GM12878 (cell line): ENCODE results near the gene MRPL34. TPM values are rescaled to one million over a fixed set of nuclear protein-coding genes. Genes with fewer than 3 reads are reported as not detected.

ENCODE experiments used
- ATAC-seq: fragments of 200-7000 bp; cut with Tn5 transposase; 3 replicates; pipeline ENCODE4 v1.9.1; 2020; ENCODE audit warnings: mild to moderate bottlenecking, moderate library complexity
- BruUV-seq: library from RNA; stranded (reverse); fragments of 400-500 nt; replicated peaks from 2 replicates; lab custom pipeline; 2021; lab: Mats Ljungman, UMichigan
- CTCF ChIA-PET: fragments of 300-600 bp; sonication (Branson Sonifier 250); formaldehyde crosslinking; extraction: SDS; loops from one replicate; lab custom pipeline; 2021; ENCODE audit warnings: inconsistent platforms; lab: Yijun Ruan, JAX
- POLR2A ChIA-PET: fragments of 350-600 bp; formaldehyde crosslinking; extraction: SDS; loops from one replicate; lab custom pipeline; 2021; ENCODE audit warnings: inconsistent platforms; lab: Charles Lee
- RAD21 ChIA-PET: fragments of 300-600 bp; sonication (Branson Sonifier 250); formaldehyde crosslinking; loops from one replicate; lab custom pipeline; 2023; ENCODE audit warnings: antibody characterized with exemption; ENCODE audit not compliant: unreplicated experiment; lab: Charles Lee
- SMC1A ChIA-PET: fragments of 300-600 bp; sonication (Branson Sonifier 250); formaldehyde crosslinking; loops from one replicate; lab custom pipeline; 2023; ENCODE audit not compliant: unreplicated experiment, uncharacterized antibody; lab: Charles Lee
- DNase-seq: peaks from one replicate; pipeline ENCODE4 v3.0.0-alpha.2; 2011; ENCODE audit warnings: low read depth, low spot score
- FAIRE-seq: peaks from 3 replicates; lab custom pipeline; 2011; peaks lifted over from hg19 to GRCh38; lab: Jason Lieb, UNC
- H2AFZ ChIP-seq: 2 replicates; pipeline ENCODE4 v1.6.0; 2011; ENCODE audit warnings: low read depth, low read length, control low read depth; ENCODE audit not compliant: control insufficient read depth
- H3K27ac ChIP-seq: 2 replicates; pipeline ENCODE4 v1.5.1; 2011; ENCODE audit warnings: control low read depth; ENCODE audit not compliant: control insufficient read depth, insufficient read depth
- H3K27me3 ChIP-seq, 2 experiments: replicated peaks in 1 of 2; 2 replicates each; pipeline versions ENCODE4 v1.6.0 to v1.6.1; 2011; ENCODE audit warnings: low read length in 1 of 2; ENCODE audit not compliant: control insufficient read depth in 2 of 2, insufficient read depth in 2 of 2
- H3K36me3 ChIP-seq, 2 experiments: 2 replicates each; pipeline ENCODE4 v1.5.1; 2011; ENCODE audit warnings: low read length in 1 of 2; ENCODE audit not compliant: control insufficient read depth in 2 of 2, insufficient read depth in 2 of 2
- H3K4me1 ChIP-seq: 2 replicates; pipeline ENCODE4 v1.6.1; 2011; ENCODE audit warnings: mild to moderate bottlenecking, low read length, moderate library complexity, mixed read lengths; ENCODE audit not compliant: control insufficient read depth, insufficient read depth
- H3K4me2 ChIP-seq: 2 replicates; pipeline ENCODE4 v1.6.0; 2011; ENCODE audit warnings: control low read depth; ENCODE audit not compliant: control insufficient read depth, insufficient read depth
- H3K4me3 ChIP-seq: fragments of 200-600 bp; sonication (generic); 2 replicates; pipeline ENCODE4 v1.5.1; 2016
- H3K79me2 ChIP-seq: 2 replicates; pipeline ENCODE4 v1.6.0; 2011; ENCODE audit warnings: low read length; ENCODE audit not compliant: control insufficient read depth, insufficient read depth
- H3K9ac ChIP-seq: 2 replicates; pipeline ENCODE4 v1.8.0; 2011; ENCODE audit warnings: low read length, control low read depth, mixed read lengths; ENCODE audit not compliant: control insufficient read depth, insufficient read depth
- H3K9me3 ChIP-seq: replicated peaks from 3 replicates; pipeline ENCODE4 v1.5.1; 2011; ENCODE audit warnings: mild to moderate bottlenecking, low read length; ENCODE audit not compliant: control insufficient read depth, insufficient read depth
- H4K20me1 ChIP-seq: 2 replicates; pipeline ENCODE4 v1.6.0; 2011; ENCODE audit not compliant: control insufficient read depth, insufficient read depth
- CBX3 ChIP-seq: fragments of 200-600 bp; sonication (generic); IDR thresholded peaks from 2 replicates; pipeline ENCODE4 v1.6.1; 2016; ENCODE audit warnings: low read depth, borderline replicate concordance
- CREB1 ChIP-seq: IDR thresholded peaks from 2 replicates; pipeline ENCODE4 v1.6.1; 2012; ENCODE audit warnings: low read depth, mild to moderate bottlenecking, inconsistent platforms
- CREM ChIP-seq: IDR thresholded peaks from 2 replicates; pipeline ENCODE4 v1.6.1; 2014; ENCODE audit warnings: antibody characterized with exemption, low read depth
- FOXM1 ChIP-seq: IDR thresholded peaks from 2 replicates; pipeline ENCODE4 v1.6.1; 2012; ENCODE audit warnings: low read depth, mild to moderate bottlenecking, inconsistent platforms, low read length, moderate library complexity
- HDGF ChIP-seq: fragments of 450-650 bp; IDR thresholded peaks from 2 replicates; pipeline ENCODE4 v1.6.1; 2016; ENCODE audit warnings: antibody characterized with exemption
- IKZF1 ChIP-seq: fragments of 450-650 bp; conservative IDR thresholded peaks from 2 replicates; pipeline ENCODE4 v1.6.1; 2017; ENCODE audit warnings: antibody characterized with exemption, mild to moderate bottlenecking
- NFYA ChIP-seq: IDR thresholded peaks from 2 replicates; pipeline ENCODE4 v1.6.1; 2011; ENCODE audit warnings: low read depth, mild to moderate bottlenecking, low read length, improper control_type of control experiment, borderline replicate concordance
- PAX5 ChIP-seq: IDR thresholded peaks from 2 replicates; pipeline ENCODE4 v1.6.1; 2011; ENCODE audit warnings: low read depth, low read length, borderline replicate concordance
- SMAD1 ChIP-seq: fragments of 450-650 bp; IDR thresholded peaks from 2 replicates; pipeline ENCODE4 v1.6.1; 2018; ENCODE audit warnings: mild to moderate bottlenecking, low read depth; ENCODE audit not compliant: partially characterized antibody
- SMARCA5 ChIP-seq: fragments of 450-650 bp; IDR thresholded peaks from 2 replicates; pipeline ENCODE4 v1.6.1; 2017; ENCODE audit warnings: mild to moderate bottlenecking
- SP1 ChIP-seq: IDR thresholded peaks from one replicate; pipeline ENCODE4 v1.6.1; 2011; ENCODE audit warnings: low read depth, low read length
- STAT1 ChIP-seq: fragments of 450-650 bp; conservative IDR thresholded peaks from 2 replicates; pipeline ENCODE4 v1.6.1; 2014; ENCODE audit warnings: antibody characterized with exemption, mild to moderate bottlenecking
- TCF12 ChIP-seq: IDR thresholded peaks from 2 replicates; pipeline ENCODE4 v1.6.1; 2011; ENCODE audit warnings: low read depth, mild to moderate bottlenecking, low read length
- TCF7 ChIP-seq: IDR thresholded peaks from 2 replicates; pipeline ENCODE4 v1.6.1; 2014; ENCODE audit warnings: antibody characterized with exemption, borderline replicate concordance
- ZNF217 ChIP-seq: fragments of 450-650 bp; IDR thresholded peaks from 2 replicates; pipeline ENCODE4 v1.6.1; 2017; ENCODE audit warnings: antibody characterized with exemption, mild to moderate bottlenecking
- WGBS: methylation state at CpG from one replicate; pipeline ENCODE4 v1.1.6; 2016; ENCODE audit warnings: low lambda C conversion rate; ENCODE audit not compliant: insufficient replicate concordance, insufficient coverage; ENCODE audit errors: missing lambda C conversion rate; 5-methylcytosine and 5-hydroxymethylcytosine counted together
- in situ Hi-C: fragments of 300-500 bp; cut with MboI; formaldehyde crosslinking; loops from 9 replicates; pipeline ENCODE4 v1.14.3; 2018; ENCODE audit warnings: mixed read lengths
- intact Hi-C: fragments of 100-400 bp; cut with micrococcal nuclease; formaldehyde crosslinking; loops from one replicate; pipeline ENCODE4 v1.14.2; 2022; ENCODE audit not compliant: unreplicated experiment
- polyA plus RNA-seq, 11 experiments: library from polyadenylated mRNA; depleted of rRNA in 4 of 11; unstranded in 6 of 11; stranded (reverse) in 5 of 11; fragments of >200 nt; fragmentation: Nextera tagmentation in 4 of 11; fragmentation: Illumina TruSeq in 1 of 11; extraction: Ambion mirVana in 4 of 11; extraction: Trizol in 1 of 11; gene quantifications; 1 replicate in 1 of 11; 2 replicates in 10 of 11; pipeline versions ENCODE4 v1.2.1 to v1.2.3, GENCODE V29; 2011 to 2016; ENCODE audit warnings: inconsistent platforms in 2 of 11, missing spikeins in 2 of 11, low read depth in 1 of 11
- total RNA-seq, 4 experiments: library from RNA; depleted of rRNA in 3 of 4; stranded (reverse); fragments of >200 nt in 3 of 4; fragmentation: Illumina TruSeq in 1 of 4; extraction: Trizol in 1 of 4; gene quantifications; 2 replicates each; pipeline versions ENCODE4 v1.2.1 to v1.2.3, GENCODE V29; 2013 to 2021
- TF ChIP-seq, protein P1 (sequence below): IDR thresholded peaks from 2 replicates; pipeline ENCODE4 v1.6.1; 2011; ENCODE audit warnings: borderline replicate concordance, low read depth, mild to moderate bottlenecking, moderate library complexity, mixed read lengths, low read length; ENCODE audit not compliant: insufficient read depth; ENCODE audit errors: extremely low read length
- TF ChIP-seq, protein P2 (sequence below): fragments of 450-650 bp; conservative IDR thresholded peaks from 2 replicates; pipeline ENCODE4 v1.6.1; 2017; ENCODE audit warnings: mild to moderate bottlenecking, moderate library complexity
- TF ChIP-seq, protein P3 (sequence below): IDR thresholded peaks from 2 replicates; pipeline ENCODE4 v1.6.1; 2011; ENCODE audit warnings: borderline replicate concordance, low read depth, mild to moderate bottlenecking, moderate library complexity, low read length; ENCODE audit not compliant: insufficient read depth, poor library complexity, severe bottlenecking
- TF ChIP-seq, protein P4 (sequence below): fragments of 450-650 bp; formaldehyde crosslinking; IDR thresholded peaks from 2 replicates; pipeline ENCODE4 v1.4.0; 2022; ENCODE audit warnings: mild to moderate bottlenecking, moderate library complexity

MRPL34 gene
- total and polyA plus RNA-seq, 10 of the 15 experiments (the other 5 are each of a cell fraction or from before 2014, with no cell fraction given) = 8.6 to 198 (median 78.6) TPM

DNA sequence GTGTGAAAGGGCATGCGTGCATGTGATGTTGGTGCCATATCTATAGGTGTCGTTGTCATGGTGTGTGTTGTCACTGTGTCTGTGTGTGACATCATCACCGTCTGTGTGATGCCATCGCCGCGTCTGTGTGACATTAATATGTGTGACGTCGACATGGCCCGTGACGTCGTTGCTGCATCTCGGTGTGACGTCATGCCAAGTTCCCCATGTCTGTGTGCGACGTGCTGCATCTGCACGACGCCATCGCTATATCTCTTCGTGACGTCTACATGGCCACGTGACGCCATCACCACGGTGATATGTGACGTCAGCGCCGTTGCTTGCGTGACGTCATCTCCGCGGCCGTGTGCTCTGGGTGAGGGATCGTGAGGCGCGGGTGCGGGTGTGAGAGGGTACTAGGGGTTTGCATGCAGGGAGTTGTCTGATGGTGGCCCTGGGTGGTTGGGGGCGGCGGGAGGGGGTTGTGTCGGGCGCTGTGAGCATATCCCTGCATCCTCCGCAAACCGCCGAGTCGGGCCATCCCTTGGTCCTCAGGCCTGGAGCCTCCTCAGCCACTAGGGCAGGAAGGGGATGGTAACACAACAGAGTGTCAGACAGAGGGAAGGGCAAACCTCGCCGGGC is 46.3 kb downstream of the MRPL34 start:
- no peak for FAIRE-seq
- POLR2A ChIA-PET = no interaction called here
- TF ChIP-seq STAT1 = no peak
- TF ChIP-seq SP1 = no peak
- TF ChIP-seq, protein P1, sequence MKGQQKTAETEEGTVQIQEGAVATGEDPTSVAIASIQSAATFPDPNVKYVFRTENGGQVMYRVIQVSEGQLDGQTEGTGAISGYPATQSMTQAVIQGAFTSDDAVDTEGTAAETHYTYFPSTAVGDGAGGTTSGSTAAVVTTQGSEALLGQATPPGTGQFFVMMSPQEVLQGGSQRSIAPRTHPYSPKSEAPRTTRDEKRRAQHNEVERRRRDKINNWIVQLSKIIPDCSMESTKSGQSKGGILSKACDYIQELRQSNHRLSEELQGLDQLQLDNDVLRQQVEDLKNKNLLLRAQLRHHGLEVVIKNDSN = peak; percentile 47
- TF ChIP-seq ZNF217 = no peak
- TF ChIP-seq NFYA = no peak
- TF ChIP-seq, protein P2, sequence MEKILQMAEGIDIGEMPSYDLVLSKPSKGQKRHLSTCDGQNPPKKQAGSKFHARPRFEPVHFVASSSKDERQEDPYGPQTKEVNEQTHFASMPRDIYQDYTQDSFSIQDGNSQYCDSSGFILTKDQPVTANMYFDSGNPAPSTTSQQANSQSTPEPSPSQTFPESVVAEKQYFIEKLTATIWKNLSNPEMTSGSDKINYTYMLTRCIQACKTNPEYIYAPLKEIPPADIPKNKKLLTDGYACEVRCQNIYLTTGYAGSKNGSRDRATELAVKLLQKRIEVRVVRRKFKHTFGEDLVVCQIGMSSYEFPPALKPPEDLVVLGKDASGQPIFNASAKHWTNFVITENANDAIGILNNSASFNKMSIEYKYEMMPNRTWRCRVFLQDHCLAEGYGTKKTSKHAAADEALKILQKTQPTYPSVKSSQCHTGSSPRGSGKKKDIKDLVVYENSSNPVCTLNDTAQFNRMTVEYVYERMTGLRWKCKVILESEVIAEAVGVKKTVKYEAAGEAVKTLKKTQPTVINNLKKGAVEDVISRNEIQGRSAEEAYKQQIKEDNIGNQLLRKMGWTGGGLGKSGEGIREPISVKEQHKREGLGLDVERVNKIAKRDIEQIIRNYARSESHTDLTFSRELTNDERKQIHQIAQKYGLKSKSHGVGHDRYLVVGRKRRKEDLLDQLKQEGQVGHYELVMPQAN = no peak
- no peak for TF ChIP-seq IKZF1
- TF ChIP-seq, protein P3, sequence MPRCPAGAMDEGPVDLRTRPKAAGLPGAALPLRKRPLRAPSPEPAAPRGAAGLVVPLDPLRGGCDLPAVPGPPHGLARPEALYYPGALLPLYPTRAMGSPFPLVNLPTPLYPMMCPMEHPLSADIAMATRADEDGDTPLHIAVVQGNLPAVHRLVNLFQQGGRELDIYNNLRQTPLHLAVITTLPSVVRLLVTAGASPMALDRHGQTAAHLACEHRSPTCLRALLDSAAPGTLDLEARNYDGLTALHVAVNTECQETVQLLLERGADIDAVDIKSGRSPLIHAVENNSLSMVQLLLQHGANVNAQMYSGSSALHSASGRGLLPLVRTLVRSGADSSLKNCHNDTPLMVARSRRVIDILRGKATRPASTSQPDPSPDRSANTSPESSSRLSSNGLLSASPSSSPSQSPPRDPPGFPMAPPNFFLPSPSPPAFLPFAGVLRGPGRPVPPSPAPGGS = peak; percentile 91
- TF ChIP-seq TCF7 = no peak
- no peak for TF ChIP-seq SMAD1
- TF ChIP-seq PAX5 = no peak
- TF ChIP-seq SMARCA5 = no peak
- TF ChIP-seq, protein P4, sequence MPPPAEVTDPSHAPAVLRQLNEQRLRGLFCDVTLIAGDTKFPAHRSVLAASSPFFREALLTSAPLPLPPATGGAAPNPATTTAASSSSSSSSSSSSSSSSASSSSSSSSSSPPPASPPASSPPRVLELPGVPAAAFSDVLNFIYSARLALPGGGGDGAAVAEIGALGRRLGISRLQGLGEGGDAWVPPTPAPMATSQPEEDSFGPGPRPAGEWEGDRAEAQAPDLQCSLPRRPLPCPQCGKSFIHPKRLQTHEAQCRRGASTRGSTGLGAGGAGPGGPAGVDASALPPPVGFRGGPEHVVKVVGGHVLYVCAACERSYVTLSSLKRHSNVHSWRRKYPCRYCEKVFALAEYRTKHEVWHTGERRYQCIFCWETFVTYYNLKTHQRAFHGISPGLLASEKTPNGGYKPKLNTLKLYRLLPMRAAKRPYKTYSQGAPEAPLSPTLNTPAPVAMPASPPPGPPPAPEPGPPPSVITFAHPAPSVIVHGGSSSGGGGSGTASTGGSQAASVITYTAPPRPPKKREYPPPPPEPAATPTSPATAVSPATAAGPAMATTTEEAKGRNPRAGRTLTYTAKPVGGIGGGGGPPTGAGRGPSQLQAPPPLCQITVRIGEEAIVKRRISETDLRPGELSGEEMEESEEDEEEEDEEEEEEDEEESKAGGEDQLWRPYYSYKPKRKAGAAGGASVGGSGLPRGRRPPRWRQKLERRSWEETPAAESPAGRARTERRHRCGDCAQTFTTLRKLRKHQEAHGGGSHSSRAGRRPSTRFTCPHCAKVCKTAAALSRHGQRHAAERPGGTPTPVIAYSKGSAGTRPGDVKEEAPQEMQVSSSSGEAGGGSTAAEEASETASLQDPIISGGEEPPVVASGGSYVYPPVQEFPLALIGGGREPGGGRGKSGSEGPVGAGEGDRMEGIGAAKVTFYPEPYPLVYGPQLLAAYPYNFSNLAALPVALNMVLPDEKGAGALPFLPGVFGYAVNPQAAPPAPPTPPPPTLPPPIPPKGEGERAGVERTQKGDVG (CRISPR knock-in tag) = no peak
- TF ChIP-seq TCF12 = no peak
- TF ChIP-seq CREB1 = peak; percentile 91
- peak; percentile 91 for TF ChIP-seq CREM
- TF ChIP-seq FOXM1 = no peak
- no peak for TF ChIP-seq HDGF
- no peak for TF ChIP-seq CBX3

More for the DNA sequence above, 46.3 kb downstream of the MRPL34 start:
- Histone ChIP-seq H4K20me1 (no peaks in the 10 kb centered on the region), H3K79me2 (no peaks in the 10 kb centered on the region), H3K4me2 (no peak overlapping the region), H3K9me3 (no peaks in the 10 kb centered on the region), H3K4me3 (no peak overlapping the region), H3K27me3 (no peaks in the 10 kb centered on the region), H3K4me1 (peaks cover 12% of the 10 kb centered on the region), H3K9ac (no peak overlapping the region), H2AFZ (no peak overlapping the region), H3K27ac (no peak overlapping the region), H3K36me3 (no peaks in the 10 kb centered on the region)
- 79% methylated on average over 45 of the region's 45 CpGs for WGBS
- ChIA-PET RAD21 (no interaction called here), SMC1A (no interaction called here), CTCF (no interaction called here)
- in situ Hi-C loops (no loop called here), intact Hi-C loops (no loop called here)
- no peak for ATAC-seq
- no TSS peak for BruUV-seq
- DNase-seq = no peak
